Mucosa of descending colon (tissue), 3 donors: Measurements from ENCODE around the gene PRKCB. TPM values are rescaled to one million over a fixed set of nuclear protein-coding genes. Genes with fewer than 3 reads are reported as not detected.

Source experiments
- ATAC-seq: fragments of 200-7000 bp; cut with Tn5 transposase; one replicate; pipeline ENCODE4 v1.9.1; 2020; ENCODE audit warnings: mild to moderate bottlenecking, moderate library complexity
- DNase-seq, 3 donors: peaks; one replicate each; pipeline ENCODE4 v3.0.0-alpha.2; 2020
- H3K36me3 ChIP-seq: fragments of 200-600 bp; one replicate; pipeline ENCODE4 v1.8.0; 2021; ENCODE audit warnings: low read depth, mild to moderate bottlenecking
- H3K4me1 ChIP-seq: fragments of 200-600 bp; one replicate; pipeline ENCODE4 v1.8.0; 2021; ENCODE audit warnings: low read depth, mild to moderate bottlenecking
- H3K4me3 ChIP-seq: fragments of 200-600 bp; one replicate; pipeline ENCODE4 v1.8.0; 2021; ENCODE audit warnings: mild to moderate bottlenecking
- H3K9me3 ChIP-seq: fragments of 200-600 bp; one replicate; pipeline ENCODE4 v1.8.0; 2021; ENCODE audit warnings: mild to moderate bottlenecking
- intact Hi-C, 2 donors: fragments of 100-400 bp; cut with DNase I in 1 of 2; cut with micrococcal nuclease in 1 of 2; formaldehyde crosslinking; loops; one replicate each; pipeline versions ENCODE4 v1.11.0 to v1.11.1; 2022; cut with DNase I, micrococcal nuclease
- total RNA-seq, 3 donors: library from RNA; stranded (reverse); fragmentation: NEBNext Ultra II Directional in 2 of 3; extraction: Animal tissue kit (Norgen Biotek cat#: 25700) in 2 of 3; gene quantifications; one replicate each; pipeline versions ENCODE4 v1.2.1 to v1.2.4, GENCODE V29; 2021 to 2023
- TF ChIP-seq, protein P1 (sequence below): fragments of 200-600 bp; IDR thresholded peaks from one replicate; pipeline ENCODE4 v1.8.0; 2022; ENCODE audit warnings: antibody characterized with exemption, mild to moderate bottlenecking
- donor health status: DM: no; HTN: no; CAD: no; lungs with moderate emphysema.
- donor health status: DM: no; HTN: no; CAD: no.
- donor health status: DM: no; HTN: yes; CAD: no.

The PRKCB gene
- total RNA-seq, 3 donors from 2014 or later: 7.4 to 29.0 (median 8.2) TPM

DNA sequence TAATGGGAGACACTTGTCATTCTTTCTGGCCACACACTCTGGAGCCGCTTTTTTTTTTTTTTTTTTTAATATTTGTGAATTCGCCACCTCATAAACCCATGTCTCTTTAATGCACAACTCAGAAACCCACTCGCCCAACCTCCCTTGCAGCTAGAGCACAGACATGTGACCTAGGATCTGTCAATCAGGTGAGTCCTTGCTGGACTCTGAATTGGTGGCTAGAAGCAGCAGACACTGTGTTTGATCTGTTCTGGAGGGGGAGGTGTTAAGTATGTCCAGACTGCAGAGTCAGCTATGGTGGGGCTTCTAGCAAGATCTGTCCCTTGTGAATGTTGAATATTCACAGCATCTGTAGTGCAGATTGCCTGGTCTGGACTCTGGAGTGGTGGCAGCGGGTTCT, 112.1 kb downstream of the PRKCB start:
- ATAC-seq (no peak), DNase-seq (no peak)
- Histone ChIP-seq H3K9me3 (no peaks in the 10 kb centered on the region), H3K4me3 (no peak overlapping the region), H3K36me3 (no peaks in the 10 kb centered on the region), H3K4me1 (no peaks in the 10 kb centered on the region)
- TF ChIP-seq, protein P1, sequence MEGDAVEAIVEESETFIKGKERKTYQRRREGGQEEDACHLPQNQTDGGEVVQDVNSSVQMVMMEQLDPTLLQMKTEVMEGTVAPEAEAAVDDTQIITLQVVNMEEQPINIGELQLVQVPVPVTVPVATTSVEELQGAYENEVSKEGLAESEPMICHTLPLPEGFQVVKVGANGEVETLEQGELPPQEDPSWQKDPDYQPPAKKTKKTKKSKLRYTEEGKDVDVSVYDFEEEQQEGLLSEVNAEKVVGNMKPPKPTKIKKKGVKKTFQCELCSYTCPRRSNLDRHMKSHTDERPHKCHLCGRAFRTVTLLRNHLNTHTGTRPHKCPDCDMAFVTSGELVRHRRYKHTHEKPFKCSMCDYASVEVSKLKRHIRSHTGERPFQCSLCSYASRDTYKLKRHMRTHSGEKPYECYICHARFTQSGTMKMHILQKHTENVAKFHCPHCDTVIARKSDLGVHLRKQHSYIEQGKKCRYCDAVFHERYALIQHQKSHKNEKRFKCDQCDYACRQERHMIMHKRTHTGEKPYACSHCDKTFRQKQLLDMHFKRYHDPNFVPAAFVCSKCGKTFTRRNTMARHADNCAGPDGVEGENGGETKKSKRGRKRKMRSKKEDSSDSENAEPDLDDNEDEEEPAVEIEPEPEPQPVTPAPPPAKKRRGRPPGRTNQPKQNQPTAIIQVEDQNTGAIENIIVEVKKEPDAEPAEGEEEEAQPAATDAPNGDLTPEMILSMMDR: no peak
- intact Hi-C loops: no loop called here

DNA sequence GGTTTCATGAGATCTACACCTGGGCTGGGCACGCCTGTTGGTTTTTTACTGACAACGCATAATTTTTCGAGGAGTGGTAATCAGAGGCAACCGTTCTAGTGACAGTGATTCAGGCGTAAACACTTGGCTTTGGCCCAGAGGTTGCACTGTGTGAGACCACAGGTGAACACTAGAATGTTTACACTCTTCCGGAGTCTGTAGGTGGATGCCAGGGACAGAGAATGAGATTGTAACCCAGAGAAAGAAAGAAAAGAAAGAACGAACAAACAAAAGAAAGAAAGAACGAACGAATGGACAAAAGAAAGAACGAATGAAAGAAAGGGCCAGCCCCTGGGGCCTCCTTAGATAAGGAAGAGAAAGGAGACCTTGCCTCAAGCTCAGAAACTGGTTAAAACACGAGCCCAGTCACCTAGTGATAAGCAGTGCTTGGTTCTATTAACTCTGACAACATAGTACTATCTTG, 113.2 kb downstream of the PRKCB start:
- TF ChIP-seq, protein P1: no peak
- intact Hi-C loops: no loop called here
- Histone ChIP-seq H3K9me3 (no peaks in the 10 kb centered on the region), H3K4me1 (no peaks in the 10 kb centered on the region), H3K4me3 (no peak overlapping the region), H3K36me3 (no peaks in the 10 kb centered on the region)
- peak; percentile 72 for ATAC-seq
- peak in 1 of 3 donors; percentile 48 for DNase-seq

DNA sequence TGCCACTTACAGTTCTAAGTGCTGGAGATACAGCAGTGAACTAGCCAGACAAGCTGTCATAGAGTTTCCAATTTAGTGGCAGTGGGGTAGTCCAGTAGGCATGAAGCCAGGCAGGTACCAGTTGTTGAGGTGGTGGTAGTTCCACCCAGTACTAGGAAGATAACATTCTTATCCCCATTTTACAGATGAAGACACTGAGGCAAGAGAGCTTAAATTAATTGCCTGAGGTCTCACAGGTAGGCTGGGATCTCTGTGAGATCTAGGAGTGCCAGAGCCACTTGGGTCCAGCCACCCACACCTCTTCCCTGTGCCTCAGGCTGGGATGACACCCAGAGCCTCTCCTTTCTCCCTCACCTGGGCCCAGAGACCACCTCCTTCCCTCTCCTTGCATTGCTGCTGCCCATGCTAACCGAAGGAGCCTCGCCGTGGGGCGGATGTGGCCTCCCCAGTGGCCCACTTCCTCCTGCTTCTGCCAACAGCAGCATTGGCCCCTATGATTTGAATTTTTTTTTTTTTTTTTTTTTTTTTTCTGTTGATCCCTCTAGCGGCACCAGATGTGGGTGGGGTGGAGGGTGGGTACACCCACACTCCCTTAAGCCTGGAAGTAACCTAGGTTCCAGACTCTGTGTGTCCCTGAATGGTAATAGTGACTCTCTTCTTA, 114.0 kb downstream of the PRKCB start:
- no peaks in the 10 kb centered on the region for H3K9me3 ChIP-seq
- no peaks in the 10 kb centered on the region for H3K4me1 ChIP-seq
- no peaks in the 10 kb centered on the region for H3K36me3 ChIP-seq
- ATAC-seq (peak; percentile 75), DNase-seq (peak; percentile 56 to 91 (median 63))
- intact Hi-C loops: no loop called here
- no peak overlapping the region for H3K4me3 ChIP-seq
- TF ChIP-seq, protein P1: no peak

DNA sequence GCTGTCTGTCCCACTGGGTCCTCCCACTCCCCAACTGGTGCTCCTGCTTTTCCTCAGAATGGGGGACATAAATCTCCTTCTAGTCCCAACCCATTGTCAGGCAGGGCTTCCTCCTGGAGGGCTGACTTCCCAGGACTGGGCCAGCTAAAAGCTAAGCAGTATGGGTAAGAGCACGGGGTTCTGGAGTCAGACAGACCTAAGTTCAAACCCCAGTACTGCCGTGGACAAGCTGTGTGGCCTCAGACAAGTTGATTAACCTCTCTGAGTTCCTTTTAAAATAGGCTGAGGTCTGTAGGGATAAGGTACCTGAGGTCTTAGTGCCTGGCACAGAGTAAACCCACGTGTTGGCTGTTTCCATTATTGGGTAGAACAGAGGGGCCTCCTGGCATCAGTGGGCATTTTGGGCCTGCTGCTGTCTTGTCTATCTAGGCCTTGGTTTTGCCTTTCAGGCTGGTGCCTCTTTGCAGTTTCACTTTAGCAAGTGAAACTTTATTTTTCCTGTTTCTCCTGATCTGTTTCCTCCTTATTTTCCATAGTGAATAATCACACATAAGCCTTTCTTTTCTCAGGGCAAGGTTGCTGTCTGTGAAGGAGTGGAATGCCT, 114.6 kb downstream of the PRKCB start:
- Histone ChIP-seq H3K36me3 (no peaks in the 10 kb centered on the region), H3K4me3 (no peak overlapping the region), H3K9me3 (no peaks in the 10 kb centered on the region), H3K4me1 (no peaks in the 10 kb centered on the region)
- no peak for DNase-seq
- TF ChIP-seq, protein P1: no peak
- no peak for ATAC-seq
- intact Hi-C loops: no loop called here

DNA sequence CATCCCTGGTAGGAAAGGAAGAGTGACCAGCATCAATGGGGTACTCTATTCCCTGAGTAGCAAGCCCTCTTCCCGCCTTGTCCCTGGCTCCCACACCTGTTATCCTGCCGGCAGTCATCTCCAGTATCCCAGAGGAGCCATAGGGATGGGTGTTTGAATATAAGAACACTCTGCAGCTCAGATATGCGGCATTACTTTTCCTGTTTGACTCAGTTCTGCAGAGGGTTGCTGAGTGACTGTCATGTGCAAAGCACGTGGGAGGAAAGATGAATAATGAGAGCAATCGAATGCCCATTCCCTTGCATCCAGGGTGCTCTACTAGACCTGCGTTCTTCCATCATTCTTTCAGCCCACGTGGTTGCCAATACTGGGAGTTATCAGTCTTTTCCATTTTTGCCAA, 115.1 kb downstream of the PRKCB start:
- no peaks in the 10 kb centered on the region for H3K36me3 ChIP-seq
- intact Hi-C loops: no loop called here
- H3K4me1 ChIP-seq: no peaks in the 10 kb centered on the region
- no peak for ATAC-seq
- H3K9me3 ChIP-seq: no peaks in the 10 kb centered on the region
- H3K4me3 ChIP-seq: no peak overlapping the region
- TF ChIP-seq, protein P1: no peak
- DNase-seq: no peak
